Measurements from ENCODE around the gene PRX. TPM values are rescaled to one million over a fixed set of nuclear protein-coding genes. Genes with fewer than 3 reads are reported as not detected.

Gene PRX
- total and polyA plus RNA-seq, 2 of the 13 experiments (the other 11 are each of a cell fraction or from before 2014, with no cell fraction given), result 0.66 TPM

DNA sequence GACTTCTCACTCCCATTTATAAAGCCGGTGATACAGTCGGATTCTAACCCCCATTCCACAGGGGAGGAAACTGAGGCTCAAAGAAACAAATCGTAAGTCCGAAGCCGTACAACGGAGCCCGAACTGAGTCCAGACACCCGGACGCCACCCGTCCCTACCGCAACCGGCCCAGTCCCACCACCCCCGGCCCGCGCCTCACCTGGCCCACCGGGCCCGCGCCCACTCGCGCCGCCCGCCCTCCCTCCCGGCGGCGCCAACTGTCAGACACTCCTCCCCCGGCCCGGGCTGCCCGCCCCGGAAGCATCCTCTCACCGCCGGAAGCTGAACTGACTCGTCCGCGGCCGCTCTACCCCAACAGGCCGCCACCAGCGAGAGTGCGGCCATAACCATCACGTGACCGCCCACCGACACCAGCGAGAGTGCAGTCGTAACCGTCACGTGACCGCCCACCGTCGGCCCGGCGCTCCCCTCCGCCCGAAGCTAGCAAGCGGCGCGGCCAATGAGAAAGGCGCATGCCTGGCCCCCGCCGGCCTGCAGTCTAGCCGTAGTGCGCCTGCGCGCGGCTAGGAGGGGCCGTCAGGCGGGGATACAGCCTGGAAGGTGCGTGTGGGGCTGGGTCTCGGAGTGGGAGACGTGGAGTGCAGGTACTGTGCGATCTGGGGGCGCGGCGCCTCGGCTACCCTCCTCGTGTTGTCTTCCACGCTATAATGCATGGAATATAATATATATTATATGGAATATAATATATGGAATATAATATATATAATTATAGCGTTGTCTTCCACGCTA, 64.9 kb downstream of the PRX start, which contains the start of the genes C19orf47 and PLD3 (continued):
- TF ChIP-seq THAP8 (CRISPR knock-in tag; IDR thresholded peaks at IDR 0.05; ENCODE audit: borderline replicate concordance) (no peak), ZNF205 (CRISPR knock-in tag; IDR thresholded peaks at IDR 0.05) (no peak), FOXC1 (CRISPR knock-in tag; IDR thresholded peaks at IDR 0.05; ENCODE audit: borderline replicate concordance) (peak; percentile 14; the same call in 1 of the 2 replicates), ZNF232 (CRISPR knock-in tag; IDR thresholded peaks at IDR 0.05; ENCODE audit: borderline replicate concordance) (no peak), ZNF639 (CRISPR knock-in tag; conservative IDR thresholded peaks at IDR 0.05) (peak; percentile 97), ZC3H4 (CRISPR knock-in tag; IDR thresholded peaks at IDR 0.05; ENCODE audit: borderline replicate concordance) (no peak), CEBPG (CRISPR knock-in tag; IDR thresholded peaks at IDR 0.05) (no peak; the same call in 1 of the 2 replicates), ZNF570 (CRISPR knock-in tag; IDR thresholded peaks at IDR 0.05; ENCODE audit: borderline replicate concordance) (no peak), ZNF850 (CRISPR knock-in tag; conservative IDR thresholded peaks at IDR 0.05) (no peak), ZNF282 (IDR thresholded peaks at IDR 0.05; ENCODE audit: partially characterized antibody) (no peak), GATAD1 (CRISPR knock-in tag; IDR thresholded peaks at IDR 0.05) (peak; percentile 93), MAF1 (CRISPR knock-in tag; IDR thresholded peaks at IDR 0.05; ENCODE audit: borderline replicate concordance) (no peak), ARNT (IDR thresholded peaks at IDR 0.05) (no peak), KDM2A (CRISPR knock-in tag; IDR thresholded peaks at IDR 0.05; ENCODE audit: borderline replicate concordance, low read depth) (peak; percentile 80), ZNF747 (CRISPR knock-in tag; IDR thresholded peaks at IDR 0.05; ENCODE audit: borderline replicate concordance) (no peak), ZNF207 (IDR thresholded peaks at IDR 0.05; ENCODE audit: borderline replicate concordance) (peak; percentile 100), TBL1XR1 (IDR thresholded peaks at IDR 0.05; ENCODE audit: borderline replicate concordance, low read length, partially characterized antibody) (peak; percentile 80), NCOA5 (CRISPR knock-in tag; IDR thresholded peaks at IDR 0.05) (no peak), ZBTB42 (CRISPR knock-in tag; IDR thresholded peaks at IDR 0.05) (no peak), TARDBP (CRISPR knock-in tag; IDR thresholded peaks at IDR 0.05) (0 out of 2 replicates have a peak, but pooled peaks have one; percentile 61)
- TF ChIP-seq, protein P1, sequence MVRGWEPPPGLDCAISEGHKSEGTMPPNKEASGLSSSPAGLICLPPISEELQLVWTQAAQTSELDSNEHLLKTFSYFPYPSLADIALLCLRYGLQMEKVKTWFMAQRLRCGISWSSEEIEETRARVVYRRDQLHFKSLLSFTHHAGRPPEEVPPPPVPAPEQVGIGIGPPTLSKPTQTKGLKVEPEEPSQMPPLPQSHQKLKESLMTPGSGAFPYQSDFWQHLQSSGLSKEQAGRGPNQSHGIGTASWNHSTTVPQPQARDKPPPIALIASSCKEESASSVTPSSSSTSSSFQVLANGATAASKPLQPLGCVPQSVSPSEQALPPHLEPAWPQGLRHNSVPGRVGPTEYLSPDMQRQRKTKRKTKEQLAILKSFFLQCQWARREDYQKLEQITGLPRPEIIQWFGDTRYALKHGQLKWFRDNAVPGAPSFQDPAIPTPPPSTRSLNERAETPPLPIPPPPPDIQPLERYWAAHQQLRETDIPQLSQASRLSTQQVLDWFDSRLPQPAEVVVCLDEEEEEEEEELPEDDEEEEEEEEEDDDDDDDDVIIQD (CRISPR knock-in tag; IDR thresholded peaks at IDR 0.05; ENCODE audit: low read depth), result peak; percentile 62
- TF ChIP-seq, protein P2, sequence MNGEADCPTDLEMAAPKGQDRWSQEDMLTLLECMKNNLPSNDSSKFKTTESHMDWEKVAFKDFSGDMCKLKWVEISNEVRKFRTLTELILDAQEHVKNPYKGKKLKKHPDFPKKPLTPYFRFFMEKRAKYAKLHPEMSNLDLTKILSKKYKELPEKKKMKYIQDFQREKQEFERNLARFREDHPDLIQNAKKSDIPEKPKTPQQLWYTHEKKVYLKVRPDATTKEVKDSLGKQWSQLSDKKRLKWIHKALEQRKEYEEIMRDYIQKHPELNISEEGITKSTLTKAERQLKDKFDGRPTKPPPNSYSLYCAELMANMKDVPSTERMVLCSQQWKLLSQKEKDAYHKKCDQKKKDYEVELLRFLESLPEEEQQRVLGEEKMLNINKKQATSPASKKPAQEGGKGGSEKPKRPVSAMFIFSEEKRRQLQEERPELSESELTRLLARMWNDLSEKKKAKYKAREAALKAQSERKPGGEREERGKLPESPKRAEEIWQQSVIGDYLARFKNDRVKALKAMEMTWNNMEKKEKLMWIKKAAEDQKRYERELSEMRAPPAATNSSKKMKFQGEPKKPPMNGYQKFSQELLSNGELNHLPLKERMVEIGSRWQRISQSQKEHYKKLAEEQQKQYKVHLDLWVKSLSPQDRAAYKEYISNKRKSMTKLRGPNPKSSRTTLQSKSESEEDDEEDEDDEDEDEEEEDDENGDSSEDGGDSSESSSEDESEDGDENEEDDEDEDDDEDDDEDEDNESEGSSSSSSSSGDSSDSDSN (CRISPR knock-in tag; IDR thresholded peaks at IDR 0.05), result 0 out of 2 replicates have a peak, but pooled peaks have one; percentile 42
- TF ChIP-seq, protein P3, sequence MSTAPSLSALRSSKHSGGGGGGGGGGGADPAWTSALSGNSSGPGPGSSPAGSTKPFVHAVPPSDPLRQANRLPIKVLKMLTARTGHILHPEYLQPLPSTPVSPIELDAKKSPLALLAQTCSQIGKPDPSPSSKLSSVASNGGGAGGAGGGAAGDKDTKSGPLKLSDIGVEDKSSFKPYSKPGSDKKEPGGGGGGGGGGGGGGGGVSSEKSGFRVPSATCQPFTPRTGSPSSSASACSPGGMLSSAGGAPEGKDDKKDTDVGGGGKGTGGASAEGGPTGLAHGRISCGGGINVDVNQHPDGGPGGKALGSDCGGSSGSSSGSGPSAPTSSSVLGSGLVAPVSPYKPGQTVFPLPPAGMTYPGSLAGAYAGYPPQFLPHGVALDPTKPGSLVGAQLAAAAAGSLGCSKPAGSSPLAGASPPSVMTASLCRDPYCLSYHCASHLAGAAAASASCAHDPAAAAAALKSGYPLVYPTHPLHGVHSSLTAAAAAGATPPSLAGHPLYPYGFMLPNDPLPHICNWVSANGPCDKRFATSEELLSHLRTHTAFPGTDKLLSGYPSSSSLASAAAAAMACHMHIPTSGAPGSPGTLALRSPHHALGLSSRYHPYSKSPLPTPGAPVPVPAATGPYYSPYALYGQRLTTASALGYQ (CRISPR knock-in tag; IDR thresholded peaks at IDR 0.05), result no peak

Measured in HepG2 (cell line).